ENCODE measurements around the gene CLK3.

Gene CLK3

DNA sequence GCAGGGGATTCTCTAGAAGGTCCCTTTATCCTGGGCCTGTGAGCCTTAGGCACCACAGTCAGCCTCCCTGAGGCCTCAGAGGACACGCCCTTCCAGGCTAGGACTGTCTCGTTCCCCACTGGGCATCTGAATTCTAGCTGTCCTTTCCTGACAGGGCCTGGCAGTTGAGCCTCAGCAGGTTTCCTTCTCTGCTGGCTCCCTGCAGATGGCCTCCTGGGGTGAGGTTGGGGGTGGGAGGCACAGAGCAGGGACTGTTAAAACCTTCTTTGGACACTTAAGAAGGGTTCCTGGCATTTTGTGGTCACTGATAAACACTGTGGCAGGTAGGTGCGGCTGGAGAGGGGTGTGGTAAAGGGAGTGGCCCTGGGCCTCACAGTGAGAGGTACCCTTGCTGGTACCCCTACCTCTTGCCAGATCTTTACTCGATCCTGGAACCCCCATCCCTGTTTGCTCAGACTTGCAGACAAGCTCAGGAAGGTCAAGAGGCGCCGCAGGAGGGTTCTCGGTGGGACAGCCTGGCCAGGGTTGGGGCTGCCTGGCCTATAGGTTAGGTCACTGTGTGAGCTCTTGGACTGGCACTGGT, 8.5 kb downstream of the CLK3 start:
- H3K36me3 ChIP-seq = peaks cover 100% of the 10 kb centered on the region
- no peaks in the 10 kb centered on the region for H3K27me3 ChIP-seq
- no peaks in the 10 kb centered on the region for H3K9me3 ChIP-seq
- no peaks in the 10 kb centered on the region for H3K4me1 ChIP-seq (ENCODE audit: control insufficient read depth in 1 of 2, insufficient read depth in 1 of 2, low read depth in 1 of 2, low read length in 1 of 2)
- no peak overlapping the region for H3K27ac ChIP-seq
- no peak overlapping the region for H3K4me3 ChIP-seq (ENCODE audit: low read depth in 1 of 2, low read length in 1 of 2)
- TF ChIP-seq, protein P1, sequence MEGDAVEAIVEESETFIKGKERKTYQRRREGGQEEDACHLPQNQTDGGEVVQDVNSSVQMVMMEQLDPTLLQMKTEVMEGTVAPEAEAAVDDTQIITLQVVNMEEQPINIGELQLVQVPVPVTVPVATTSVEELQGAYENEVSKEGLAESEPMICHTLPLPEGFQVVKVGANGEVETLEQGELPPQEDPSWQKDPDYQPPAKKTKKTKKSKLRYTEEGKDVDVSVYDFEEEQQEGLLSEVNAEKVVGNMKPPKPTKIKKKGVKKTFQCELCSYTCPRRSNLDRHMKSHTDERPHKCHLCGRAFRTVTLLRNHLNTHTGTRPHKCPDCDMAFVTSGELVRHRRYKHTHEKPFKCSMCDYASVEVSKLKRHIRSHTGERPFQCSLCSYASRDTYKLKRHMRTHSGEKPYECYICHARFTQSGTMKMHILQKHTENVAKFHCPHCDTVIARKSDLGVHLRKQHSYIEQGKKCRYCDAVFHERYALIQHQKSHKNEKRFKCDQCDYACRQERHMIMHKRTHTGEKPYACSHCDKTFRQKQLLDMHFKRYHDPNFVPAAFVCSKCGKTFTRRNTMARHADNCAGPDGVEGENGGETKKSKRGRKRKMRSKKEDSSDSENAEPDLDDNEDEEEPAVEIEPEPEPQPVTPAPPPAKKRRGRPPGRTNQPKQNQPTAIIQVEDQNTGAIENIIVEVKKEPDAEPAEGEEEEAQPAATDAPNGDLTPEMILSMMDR (IDR thresholded peaks at IDR 0.05) = no peak

DNA sequence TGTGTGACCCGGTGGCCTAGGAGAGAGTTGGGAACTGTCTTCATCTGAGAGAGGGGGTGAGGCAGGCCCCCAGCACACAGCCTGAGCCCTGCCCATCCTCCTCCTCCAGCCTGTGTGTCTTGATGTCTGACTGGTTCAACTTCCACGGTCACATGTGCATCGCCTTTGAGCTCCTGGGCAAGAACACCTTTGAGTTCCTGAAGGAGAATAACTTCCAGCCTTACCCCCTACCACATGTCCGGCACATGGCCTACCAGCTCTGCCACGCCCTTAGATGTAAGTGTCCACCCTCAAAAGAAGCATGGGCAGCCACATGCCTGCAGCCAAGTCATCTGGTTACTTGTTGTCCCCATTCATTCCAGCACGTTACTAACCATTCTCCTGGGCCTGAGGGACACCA, 10.1 kb downstream of the CLK3 start:
- no peaks in the 10 kb centered on the region for H3K27me3 ChIP-seq
- no peaks in the 10 kb centered on the region for H3K4me1 ChIP-seq (ENCODE audit: control insufficient read depth in 1 of 2, insufficient read depth in 1 of 2, low read depth in 1 of 2, low read length in 1 of 2)
- H3K27ac ChIP-seq = no peak overlapping the region
- peaks cover 100% of the 10 kb centered on the region for H3K36me3 ChIP-seq
- H3K9me3 ChIP-seq = no peaks in the 10 kb centered on the region
- no peak overlapping the region for H3K4me3 ChIP-seq (ENCODE audit: low read depth in 1 of 2, low read length in 1 of 2)
- TF ChIP-seq, protein P1 (IDR thresholded peaks at IDR 0.05) = no peak

DNA sequence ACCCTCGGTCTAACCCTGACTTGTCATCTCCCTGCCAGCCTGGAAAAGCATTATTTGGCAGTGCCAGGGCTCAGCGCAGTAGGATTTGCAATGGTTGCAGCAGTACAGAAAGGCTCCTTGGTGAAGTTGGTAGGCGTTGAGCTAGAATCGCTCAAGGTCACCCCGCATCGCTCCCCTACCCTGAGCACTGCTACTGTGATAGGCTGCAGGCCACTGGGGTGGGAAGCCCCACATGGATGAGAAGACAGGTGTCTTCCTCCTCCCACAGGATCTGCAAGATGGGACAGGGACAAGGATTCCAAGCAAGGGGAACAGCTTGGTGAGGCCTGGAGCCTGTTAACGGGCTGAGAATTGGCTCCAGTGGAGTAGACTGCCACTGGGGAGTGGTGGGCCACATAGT, 10.7 kb downstream of the CLK3 start:
- TF ChIP-seq, protein P1 (IDR thresholded peaks at IDR 0.05) = no peak
- H3K27ac ChIP-seq = no peak overlapping the region
- H3K36me3 ChIP-seq = peaks cover 100% of the 10 kb centered on the region
- H3K4me1 ChIP-seq (ENCODE audit: control insufficient read depth in 1 of 2, insufficient read depth in 1 of 2, low read depth in 1 of 2, low read length in 1 of 2) = no peaks in the 10 kb centered on the region
- H3K9me3 ChIP-seq = no peaks in the 10 kb centered on the region
- H3K4me3 ChIP-seq (ENCODE audit: low read depth in 1 of 2, low read length in 1 of 2) = no peak overlapping the region
- H3K27me3 ChIP-seq = no peaks in the 10 kb centered on the region

DNA sequence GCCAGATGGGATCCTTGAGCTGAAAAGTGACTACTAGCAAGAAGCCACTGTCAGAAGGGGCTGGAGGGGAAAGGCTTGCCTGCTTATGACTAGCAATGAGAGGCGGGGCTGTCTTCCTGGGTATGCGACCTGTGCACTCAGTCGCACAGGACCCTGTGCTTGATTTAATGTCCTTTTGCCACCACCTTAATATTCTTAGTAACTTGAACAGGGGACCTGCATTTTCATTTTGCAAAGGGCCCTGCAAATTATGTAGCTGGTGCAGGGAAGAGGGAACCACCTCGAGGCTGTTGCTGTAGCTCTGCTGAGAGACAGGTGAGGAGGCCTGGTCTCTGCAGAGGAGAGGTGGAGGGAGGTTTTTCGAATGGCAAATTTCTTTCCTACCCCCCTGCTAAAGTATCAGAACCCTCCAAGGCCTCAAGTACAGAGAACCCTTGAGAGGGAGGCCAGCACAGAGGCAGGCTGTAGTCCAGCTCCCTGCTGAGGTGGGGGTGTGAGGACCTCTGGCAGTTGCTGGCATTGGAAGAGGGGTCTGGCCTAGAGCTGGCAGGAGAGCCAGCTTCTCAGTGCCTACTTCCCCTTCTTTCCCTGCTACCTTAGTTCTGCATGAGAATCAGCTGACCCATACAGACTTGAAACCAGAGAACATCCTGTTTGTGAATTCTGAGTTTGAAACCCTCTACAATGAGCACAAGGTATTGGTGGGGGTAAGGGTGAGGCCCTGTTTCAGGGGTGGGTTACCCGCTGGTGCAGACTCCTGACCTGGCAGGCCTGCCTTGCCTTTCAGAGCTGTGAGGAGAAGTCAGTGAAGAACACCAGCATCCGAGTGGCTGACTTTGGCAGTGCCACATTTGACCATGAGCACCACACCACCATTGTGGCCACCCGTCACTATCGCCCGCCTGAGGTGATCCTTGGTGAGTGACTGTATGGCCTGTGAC, 11.4 kb downstream of the CLK3 start:
- H3K27ac ChIP-seq = no peak overlapping the region
- no peak overlapping the region for H3K4me3 ChIP-seq (ENCODE audit: low read depth in 1 of 2, low read length in 1 of 2)
- TF ChIP-seq, protein P1 (IDR thresholded peaks at IDR 0.05) = no peak
- no peaks in the 10 kb centered on the region for H3K9me3 ChIP-seq
- no peaks in the 10 kb centered on the region for H3K4me1 ChIP-seq (ENCODE audit: control insufficient read depth in 1 of 2, insufficient read depth in 1 of 2, low read depth in 1 of 2, low read length in 1 of 2)
- H3K27me3 ChIP-seq = no peaks in the 10 kb centered on the region
- peaks cover 100% of the 10 kb centered on the region for H3K36me3 ChIP-seq

DNA sequence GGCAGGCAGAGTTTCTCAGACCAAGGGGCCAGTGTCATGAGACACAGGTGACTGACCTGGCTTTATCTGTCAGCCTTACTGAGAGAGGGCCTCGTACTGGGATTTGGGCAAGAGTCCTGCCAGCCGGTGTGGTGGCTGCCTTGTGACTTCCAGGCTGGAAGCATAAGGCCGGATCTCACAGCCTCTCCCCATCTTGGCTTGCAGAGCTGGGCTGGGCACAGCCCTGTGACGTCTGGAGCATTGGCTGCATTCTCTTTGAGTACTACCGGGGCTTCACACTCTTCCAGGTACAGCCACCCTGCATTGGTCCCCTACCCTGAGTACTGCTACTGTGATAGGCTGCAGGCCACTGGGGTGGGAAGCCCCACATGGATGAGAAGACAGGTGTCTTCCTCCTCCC, 12.1 kb downstream of the CLK3 start:
- no peak overlapping the region for H3K27ac ChIP-seq
- H3K9me3 ChIP-seq = no peaks in the 10 kb centered on the region
- no peaks in the 10 kb centered on the region for H3K27me3 ChIP-seq
- H3K36me3 ChIP-seq = peaks cover 100% of the 10 kb centered on the region
- H3K4me1 ChIP-seq (ENCODE audit: control insufficient read depth in 1 of 2, insufficient read depth in 1 of 2, low read depth in 1 of 2, low read length in 1 of 2) = no peaks in the 10 kb centered on the region
- TF ChIP-seq, protein P1 (IDR thresholded peaks at IDR 0.05) = no peak
- H3K4me3 ChIP-seq (ENCODE audit: low read depth in 1 of 2, low read length in 1 of 2) = no peak overlapping the region
